HG03565 (cell line): ENCODE results near the gene RIOK1.
"Not testable (repeated sequence)": the region's sequence is repeated elsewhere in the genome, so short reads cannot be mapped to it uniquely, and the experiment has no call there.

Experiments
- ATAC-seq: cut with Tn5 transposase; IDR thresholded peaks from one replicate; pipeline ENCODE4 v1.9.1; 2021; ENCODE audit warnings: mild to moderate bottlenecking, moderate library complexity; ENCODE audit not compliant: unreplicated experiment

The RIOK1 gene

DNA sequence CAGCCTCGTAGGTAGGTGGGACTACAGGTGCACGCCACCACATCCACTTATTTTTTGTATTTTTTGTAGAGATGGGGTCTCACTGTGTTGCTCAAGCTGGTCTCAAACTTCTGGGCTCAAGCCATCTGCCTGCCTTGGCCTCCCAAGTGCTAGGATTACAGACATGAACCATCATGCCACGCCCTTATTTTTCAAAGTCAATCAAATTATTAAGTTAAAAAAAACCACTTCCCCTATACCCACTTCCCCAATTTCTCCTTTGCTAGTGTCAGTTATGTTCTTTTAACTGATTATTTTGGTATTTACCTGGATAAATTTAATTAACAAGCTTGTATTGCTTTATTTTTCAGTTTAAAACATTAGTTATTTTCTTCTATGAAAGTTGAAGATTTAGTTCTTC, 49.6 kb downstream of the RIOK1 start:
- no peak for ATAC-seq

DNA sequence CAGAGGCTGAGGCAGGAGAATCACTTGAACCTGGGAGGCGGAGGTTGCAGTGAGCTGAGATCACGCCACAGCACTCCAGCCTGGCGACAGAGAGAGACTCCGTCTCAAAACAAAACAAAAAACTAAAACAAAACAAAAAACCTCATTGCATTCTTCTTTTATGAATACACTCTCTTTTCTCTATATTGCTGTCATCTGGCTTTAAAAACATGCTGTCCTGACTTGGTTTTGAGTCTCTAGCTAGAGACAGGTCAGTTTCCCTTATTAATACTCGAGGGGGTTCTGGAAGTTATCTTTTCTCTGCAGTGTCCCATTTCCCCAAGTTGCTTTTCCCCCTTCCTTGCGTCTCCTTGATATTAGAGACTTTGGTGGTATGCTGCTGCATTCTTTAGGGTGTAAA, 50.9 kb downstream of the RIOK1 start:
- ATAC-seq: no peak

DNA sequence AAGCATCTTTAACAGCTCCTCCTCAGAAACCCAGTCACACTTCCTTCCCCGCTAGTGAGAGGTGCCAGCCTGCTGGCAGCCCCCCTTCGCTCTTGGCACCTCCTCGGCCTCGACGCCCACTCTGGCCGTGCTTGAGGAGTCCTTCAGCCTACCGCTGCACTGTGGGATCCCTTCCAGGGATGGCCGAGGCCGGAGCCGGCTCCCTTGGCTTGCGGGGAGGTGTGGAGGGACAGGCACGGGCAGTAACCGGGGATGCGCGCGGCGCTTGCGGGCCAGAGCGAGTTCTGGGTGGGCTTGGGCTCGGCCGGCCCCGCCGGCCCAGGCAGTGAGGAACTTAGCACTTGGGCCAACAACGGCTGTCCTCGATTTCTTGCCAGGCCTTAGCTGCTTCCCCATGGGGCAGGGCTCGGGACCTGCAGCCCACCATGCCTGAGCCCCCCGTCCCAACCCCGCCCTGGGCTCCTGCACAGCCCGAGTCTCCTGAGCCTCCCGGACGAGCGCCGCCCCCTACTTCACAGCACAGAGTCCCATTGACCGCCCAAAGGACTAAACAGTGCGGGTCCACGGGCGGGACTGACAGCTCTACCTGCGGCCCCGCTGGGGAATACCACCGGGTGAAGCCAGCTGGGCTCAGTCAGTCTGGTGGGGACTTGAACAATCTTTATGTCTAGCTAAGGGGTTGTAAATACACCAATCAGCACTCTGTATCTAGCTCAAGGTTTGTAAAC, 51.6 kb downstream of the RIOK1 start:
- ATAC-seq: no peak

DNA sequence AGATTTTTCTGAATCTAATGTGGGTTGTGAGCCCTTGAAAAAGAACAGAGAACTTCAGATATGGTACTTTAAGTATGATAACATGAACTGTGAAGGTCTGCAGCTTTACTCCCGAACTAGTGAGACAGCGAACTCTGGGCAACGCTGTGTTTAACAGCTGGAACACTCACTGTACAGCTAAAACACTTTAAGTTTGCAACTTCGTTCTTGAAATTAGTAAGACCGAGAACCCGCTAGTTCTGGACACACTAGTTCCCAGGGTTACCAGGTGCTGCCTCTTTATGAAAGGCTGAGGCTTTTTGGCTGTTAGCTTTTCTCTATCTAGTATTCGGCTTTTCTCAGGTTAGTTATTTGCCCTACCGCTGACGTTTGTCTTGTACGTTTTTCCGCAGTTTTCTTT, 52.9 kb downstream of the RIOK1 start:
- no peak for ATAC-seq

DNA sequence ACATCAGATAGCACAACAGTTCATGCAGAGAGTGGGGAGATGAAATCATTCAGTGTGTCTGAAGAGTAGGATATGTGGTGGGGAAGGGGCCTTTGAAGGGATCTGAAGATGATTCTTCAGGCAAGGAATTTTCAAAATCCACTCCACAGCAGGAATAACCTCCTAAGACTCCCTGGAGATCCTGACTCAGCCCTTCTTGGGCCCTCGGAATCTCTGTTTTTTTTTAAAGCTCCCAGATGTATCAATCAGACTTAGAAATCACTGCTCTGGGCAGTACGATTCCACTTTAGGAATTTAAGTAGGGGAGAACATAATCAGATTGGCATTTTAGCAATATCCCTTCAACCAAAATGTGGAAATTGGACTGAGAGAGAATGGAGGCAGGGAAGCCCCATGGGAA, 55.5 kb downstream of the RIOK1 start:
- no peak for ATAC-seq

DNA sequence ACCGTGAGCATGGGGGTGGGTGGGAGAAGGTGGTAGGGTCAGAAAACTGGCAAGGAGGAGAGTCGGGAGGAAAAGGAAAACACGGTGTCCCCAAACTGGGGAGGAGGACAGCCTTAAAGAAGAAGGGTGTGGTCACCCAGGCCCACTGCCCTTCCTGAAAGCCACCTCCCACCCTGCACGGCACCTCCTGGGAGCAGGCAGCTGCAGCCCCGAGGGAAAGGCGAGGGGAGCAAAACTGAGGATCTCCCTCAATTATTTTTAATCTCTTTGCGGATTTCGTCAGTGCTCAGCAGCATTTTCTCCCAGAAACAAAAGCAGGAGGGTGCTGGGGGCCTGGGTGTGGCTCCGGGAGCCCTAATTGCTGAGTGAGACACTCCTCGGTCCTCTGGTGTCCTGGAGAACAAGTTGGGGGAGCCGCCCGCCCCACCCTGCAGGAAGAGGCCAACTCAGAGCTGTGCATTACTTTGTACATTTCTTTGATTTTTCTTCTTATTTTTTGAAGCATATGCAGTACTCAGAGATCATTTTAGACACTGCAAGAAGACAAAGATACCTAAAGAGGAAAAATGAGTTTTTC, 56.4 kb downstream of the RIOK1 start:
- ATAC-seq: no peak

DNA sequence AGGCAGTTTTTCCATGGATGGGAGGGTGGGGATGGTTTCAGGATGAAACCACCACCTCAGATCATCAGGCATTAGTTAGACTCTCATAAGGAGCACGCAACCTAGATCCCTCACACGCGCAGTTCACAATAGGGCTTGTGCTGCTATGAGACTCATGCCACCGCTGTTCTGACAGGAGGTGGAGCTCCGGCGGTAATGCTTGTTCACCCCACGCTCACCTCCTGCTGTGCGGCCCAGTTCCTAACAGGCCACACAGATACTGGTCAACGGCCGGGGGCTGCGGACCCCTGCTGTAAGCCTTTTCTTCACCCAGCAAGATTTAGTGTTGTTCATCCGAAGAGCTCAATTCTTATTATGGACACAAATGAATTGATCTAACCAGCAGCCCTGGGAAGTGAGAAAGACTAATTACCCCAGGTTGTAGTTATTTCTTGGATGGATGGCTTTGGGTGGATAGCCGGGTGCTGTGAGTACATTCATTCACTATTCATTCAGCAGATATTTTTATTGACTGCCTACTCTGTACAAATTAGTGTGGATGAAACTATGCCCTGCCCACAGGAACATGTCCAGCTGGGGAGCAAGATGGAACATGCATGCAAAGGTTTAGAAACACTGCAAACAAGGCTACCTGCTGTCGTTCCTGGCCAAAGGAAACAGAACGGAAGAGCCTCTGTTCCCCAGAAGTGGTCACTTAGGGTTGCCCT, 57.2 kb downstream of the RIOK1 start:
- ATAC-seq: no peak

DNA sequence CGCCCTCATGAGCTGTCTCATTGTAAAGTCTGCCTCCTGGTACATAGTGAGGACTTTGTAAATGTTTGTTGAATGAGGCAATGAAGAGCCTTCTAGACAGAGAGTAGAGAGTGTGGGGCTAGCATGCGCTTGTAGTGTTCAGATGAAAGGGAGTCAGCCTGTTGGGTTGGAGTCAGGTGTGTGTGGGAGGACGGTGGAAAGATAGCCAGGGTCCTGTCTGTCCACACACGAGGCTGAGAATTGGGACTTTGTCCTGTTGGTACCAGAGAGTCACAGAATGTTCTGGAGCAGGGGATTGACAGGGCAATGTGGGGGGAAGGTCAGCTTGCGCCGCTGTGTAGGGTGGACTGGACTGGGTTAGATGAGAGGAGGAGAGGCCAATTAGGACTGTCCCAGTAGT, 58.6 kb downstream of the RIOK1 start:
- ATAC-seq: no peak

DNA sequence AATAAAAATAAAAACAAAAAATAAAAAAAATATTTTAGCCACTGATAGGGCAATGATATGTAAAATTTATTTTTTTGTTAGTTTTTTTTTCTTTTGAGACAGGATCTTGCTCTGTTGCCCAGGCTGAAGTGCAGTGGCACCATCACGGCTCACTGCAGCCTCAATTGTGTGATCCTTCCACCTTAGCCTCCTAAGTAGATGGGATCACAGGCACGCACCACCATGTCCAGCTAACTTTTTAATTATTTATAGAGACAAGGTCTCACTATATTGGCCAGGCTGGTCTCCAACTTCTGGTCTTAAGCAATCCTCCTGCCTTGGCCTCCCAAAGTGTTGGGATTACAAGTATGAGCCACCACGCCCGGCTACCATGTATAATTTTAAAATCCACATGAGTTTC, 59.4 kb downstream of the RIOK1 start:
- ATAC-seq: no peak

DNA sequence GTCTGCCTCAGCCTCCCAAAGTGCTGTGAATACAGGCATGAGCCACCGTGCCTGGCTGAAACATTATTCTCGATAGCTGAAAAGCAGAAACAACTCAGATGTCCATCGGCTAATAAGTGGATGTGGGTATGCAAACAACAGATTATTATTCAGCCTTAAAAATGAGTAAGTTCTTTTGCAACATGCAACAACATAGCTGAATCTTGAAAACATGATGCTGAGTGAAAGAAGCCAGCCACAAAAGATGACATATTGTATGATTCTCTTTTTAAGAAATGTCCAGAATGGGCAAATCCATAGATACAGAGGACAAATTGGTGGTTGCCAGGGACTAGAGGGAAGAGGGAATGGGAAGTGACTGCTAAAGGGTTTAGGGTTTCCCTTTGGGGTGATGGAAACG, 61.7 kb downstream of the RIOK1 start:
- ATAC-seq: no peak

DNA sequence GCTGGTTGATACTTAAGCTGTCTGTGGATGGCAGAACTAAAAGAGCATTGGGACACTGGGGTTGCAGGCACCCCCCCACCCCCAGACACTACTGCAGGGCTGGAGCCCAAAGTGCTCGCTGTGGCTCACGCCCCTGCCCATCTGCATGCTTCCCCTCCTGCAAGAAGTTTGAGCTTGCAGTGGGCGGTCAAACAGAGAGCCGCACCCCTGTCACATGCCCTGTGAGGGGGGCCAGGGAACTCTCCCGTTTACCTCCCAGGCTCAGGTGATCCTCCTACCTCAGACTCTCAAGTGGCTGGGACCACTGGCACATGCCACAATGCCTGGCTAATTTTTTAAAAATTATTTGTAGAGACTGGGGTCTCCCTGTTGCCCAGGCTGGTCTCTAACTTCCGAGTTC, 63.3 kb downstream of the RIOK1 start:
- ATAC-seq: no peak

DNA sequence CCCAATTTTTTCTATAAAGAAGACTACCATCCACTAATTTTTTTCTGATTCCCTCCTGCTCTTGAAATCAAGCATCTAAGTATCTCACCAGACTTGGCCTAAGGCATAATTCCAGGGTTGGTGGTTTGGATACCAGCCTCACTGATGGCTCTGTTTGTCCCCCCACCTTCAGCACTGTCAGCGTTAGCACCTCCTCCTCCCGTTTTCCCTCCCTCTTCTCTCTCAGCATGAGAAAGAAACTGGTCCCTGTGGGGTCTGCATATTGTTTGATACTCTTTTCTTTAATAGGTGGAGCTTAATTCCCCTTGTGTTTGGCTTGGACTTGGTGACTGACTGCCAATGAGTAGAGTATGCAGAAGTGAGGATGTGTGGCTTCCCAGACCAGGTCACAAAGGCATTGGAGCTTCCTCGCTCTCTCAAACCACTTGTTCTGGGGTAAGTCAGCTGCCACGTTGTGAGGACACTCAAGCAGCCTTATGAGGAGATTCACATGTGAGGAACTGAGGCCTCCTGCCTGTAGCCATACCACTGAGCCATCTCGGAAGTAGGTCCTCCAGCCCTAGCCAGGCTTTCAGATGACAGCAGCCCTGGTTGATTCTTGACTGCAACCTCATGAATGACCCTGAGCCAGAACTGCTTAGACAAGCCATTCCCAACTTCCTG, 65.2 kb downstream of the RIOK1 start:
- ATAC-seq: no peak

DNA sequence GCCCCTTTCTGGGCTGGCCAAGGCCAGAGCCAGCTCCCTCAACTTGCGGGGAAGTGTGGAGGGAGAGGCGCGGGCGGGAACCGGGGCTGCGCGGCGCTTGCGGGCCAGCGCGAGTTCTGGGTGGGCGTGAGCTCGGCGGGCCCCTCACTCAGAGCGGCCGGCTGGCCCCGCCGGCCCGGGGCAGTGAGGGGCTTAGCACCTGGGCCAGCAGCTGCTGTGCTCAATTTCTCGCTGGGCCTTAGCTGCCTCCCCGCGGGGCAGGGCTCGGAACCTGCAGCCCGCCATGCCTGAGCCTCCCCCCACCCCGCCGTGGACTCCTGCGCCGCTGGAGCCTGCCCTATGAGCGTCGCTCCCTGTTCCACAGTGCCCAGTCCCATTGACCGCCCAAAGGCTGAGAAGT, 66.7 kb downstream of the RIOK1 start:
- ATAC-seq: not testable (repeated sequence)

DNA sequence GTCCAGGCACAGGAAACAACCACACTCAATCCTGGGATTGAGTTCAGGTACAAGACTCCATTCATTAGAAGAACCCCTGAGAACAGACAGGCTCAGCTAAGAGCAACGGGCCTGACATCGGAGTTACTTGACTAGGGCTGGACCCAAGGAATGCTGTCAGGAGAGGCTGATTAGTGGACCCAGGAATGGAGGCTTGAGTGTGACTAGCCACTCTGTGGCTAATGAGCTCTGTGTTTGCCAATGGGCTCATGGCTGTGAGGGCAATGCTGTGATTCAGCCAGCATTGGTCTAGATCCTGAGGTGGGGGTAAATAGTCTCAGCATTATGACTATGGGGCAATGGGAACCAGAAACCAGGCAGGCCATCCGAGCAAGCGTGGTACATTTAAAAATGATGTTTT, 71.8 kb downstream of the RIOK1 start:
- no peak for ATAC-seq

DNA sequence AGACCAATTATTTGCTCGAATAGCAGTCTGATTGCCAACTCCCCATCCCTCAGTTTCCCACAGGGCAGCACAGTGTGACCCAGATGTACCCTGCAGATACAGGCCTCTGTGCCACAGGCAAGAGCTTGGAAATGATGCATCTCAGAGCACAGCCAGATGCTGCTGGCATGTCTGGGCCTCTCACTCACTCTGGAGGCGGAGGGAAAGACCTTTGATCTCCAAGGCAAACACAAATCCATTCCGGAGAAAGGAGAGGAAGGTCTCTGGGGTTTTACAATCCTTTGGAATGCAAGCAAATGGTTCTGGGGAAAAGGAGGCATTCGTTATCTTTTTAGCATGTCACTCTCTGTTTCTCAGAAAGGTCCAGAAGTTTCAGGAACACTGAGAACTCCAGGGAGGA, 74.2 kb downstream of the RIOK1 start:
- no peak for ATAC-seq

DNA sequence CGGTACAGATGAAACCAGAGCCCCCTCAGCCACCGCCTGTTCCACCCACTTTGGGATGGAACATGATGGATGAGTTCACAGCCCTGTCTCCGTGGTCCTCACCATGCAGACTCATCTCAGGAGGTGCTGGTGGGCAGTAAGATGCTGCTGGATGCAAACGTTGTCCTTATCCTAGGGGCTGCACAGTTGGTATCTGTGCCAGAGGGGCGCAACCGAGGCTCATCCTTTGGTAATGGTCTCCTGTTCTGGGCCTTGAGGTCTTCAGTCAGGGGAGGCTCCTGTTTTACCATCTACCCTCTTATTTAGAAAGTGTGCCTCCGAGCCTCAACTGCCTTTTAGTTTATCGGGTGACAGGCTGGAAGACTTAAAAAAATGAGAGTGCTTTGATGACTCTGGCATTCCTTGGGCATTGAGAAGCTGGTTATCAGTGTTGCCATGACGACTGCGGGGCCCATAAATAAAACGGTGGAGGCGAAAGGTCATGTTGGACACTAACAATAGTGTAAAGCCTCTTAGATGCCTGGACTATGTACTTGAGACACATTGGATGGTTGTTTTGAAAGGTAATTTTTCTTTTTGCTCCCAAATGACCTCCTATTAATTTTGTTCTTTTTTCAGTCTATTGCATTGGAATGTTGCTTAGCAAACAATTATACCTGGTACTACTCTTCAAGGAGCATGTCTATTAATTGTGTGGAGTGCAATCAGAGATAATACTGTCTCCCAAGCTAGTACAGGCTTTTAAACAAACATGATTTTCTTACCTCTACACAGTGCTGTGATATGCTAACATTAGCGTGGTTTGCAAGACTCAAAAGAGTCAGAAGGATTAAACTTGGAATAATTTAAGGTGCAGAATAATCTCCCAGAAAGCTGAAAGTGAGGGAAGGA, 77.6 kb downstream of the RIOK1 start:
- no peak for ATAC-seq
